ENCODE results near the gene BTRC.
"Not testable (repeated sequence)": the region's sequence is repeated elsewhere in the genome, so short reads cannot be mapped to it uniquely, and the experiment has no call there.

Gene BTRC

DNA sequence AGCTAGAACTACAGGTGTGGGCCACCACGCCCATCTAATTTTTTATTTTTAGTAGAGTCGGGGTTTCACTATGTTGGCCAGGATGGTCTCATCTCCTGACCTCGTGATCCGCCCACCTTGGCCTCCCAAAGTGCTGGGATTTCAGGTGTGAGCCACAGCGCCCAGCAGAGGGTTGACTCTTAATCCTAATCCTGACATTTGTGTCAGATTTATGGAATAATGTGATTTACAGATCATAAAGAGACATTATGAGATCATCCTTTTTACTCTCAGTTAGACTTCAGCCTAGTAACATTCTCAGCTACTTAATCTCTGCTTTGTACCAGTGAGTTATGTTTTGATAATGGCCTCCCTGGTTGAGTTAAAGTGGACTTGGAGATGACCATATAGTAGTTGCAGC, 2.2 kb downstream of the BTRC start:
- Histone ChIP-seq H3K27ac (ENCODE audit: low read depth, low read length) (no peak overlapping the region), H3K4me1 (ENCODE audit: control insufficient read depth in 1 of 2, insufficient read depth in 2 of 2, low read length in 2 of 2) (peaks cover 3 to 4% of the 10 kb centered on the region in 2 experiments), H2AFZ (ENCODE audit: insufficient read depth, low read length, poor library complexity) (no peak overlapping the region), H3K27me3 (ENCODE audit: insufficient read depth, low read length) (no peaks in the 10 kb centered on the region), H3K4me3 (ENCODE audit: low read depth, low read length) (no peak overlapping the region), H3K4ac (ENCODE audit: low read depth, low read length) (no peak overlapping the region), H3K18ac (ENCODE audit: low read length) (no peak overlapping the region), H4K91ac (ENCODE audit: low read depth, low read length) (no peak overlapping the region), H4K12ac (ENCODE audit: low read depth, low read length) (no peak overlapping the region), H3K9me3 (ENCODE audit: insufficient read depth, low read depth, low read length) (no peaks in the 10 kb centered on the region), H3K9ac (ENCODE audit: low read length) (no peak overlapping the region), H3K79me1 (ENCODE audit: low read length) (peaks cover 7% of the 10 kb centered on the region), H2BK12ac (ENCODE audit: low read length) (no peak overlapping the region), H2BK5ac (ENCODE audit: low read depth, low read length, poor library complexity) (no peak overlapping the region), H3K36me3 (ENCODE audit: control insufficient read depth in 1 of 2, insufficient read depth in 2 of 2, low read length in 2 of 2) (peaks cover 0 to 2% of the 10 kb centered on the region in 2 experiments), H3K4me2 (ENCODE audit: low read length) (no peak overlapping the region), H4K8ac (ENCODE audit: low read depth, low read length) (no peak overlapping the region), H3K79me2 (ENCODE audit: control insufficient read depth, insufficient read depth, low read length, poor library complexity) (peaks cover 7% of the 10 kb centered on the region), H3K23ac (ENCODE audit: low read length) (no peak overlapping the region), H2AK5ac (ENCODE audit: low read length) (no peak overlapping the region), H2BK120ac (ENCODE audit: insufficient read depth, low read length, poor library complexity) (no peak overlapping the region), H3K14ac (ENCODE audit: low read length) (no peak overlapping the region)
- DNase-seq, result no peak
- WGBS (ENCODE audit: extremely low coverage, insufficient coverage, insufficient read length), result no CpG with 5 or more reads among the region's 5 CpGs

DNA sequence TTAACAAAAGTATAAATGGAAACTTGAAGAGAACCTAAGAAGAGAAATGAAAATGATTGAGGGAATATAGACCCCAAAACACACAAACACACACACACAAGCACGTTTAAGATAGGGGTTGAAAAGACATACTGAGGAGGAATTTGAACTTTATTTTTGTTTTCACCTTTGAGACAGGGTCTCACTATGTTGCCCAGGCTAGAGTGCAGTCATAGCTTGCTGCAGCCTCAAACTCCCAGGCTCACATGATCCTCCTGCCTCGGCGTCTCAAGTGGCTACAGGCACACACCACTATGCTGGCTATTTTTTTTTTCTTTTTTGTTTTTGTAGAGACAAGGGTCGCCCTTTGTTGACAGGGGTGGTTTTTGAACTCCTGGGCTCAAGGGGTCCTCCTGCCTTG, 4.0 kb downstream of the BTRC start:
- Histone ChIP-seq H3K79me2 (ENCODE audit: control insufficient read depth, insufficient read depth, low read length, poor library complexity) (peaks cover 7% of the 10 kb centered on the region), H4K12ac (ENCODE audit: low read depth, low read length) (no peak overlapping the region), H3K4me3 (ENCODE audit: low read depth, low read length) (no peak overlapping the region), H2BK12ac (ENCODE audit: low read length) (no peak overlapping the region), H3K4ac (ENCODE audit: low read depth, low read length) (no peak overlapping the region), H2AFZ (ENCODE audit: insufficient read depth, low read length, poor library complexity) (no peak overlapping the region), H3K27ac (ENCODE audit: low read depth, low read length) (no peak overlapping the region), H4K8ac (ENCODE audit: low read depth, low read length) (no peak overlapping the region), H3K27me3 (ENCODE audit: insufficient read depth, low read length) (no peaks in the 10 kb centered on the region), H3K18ac (ENCODE audit: low read length) (no peak overlapping the region), H2BK120ac (ENCODE audit: insufficient read depth, low read length, poor library complexity) (no peak overlapping the region), H3K14ac (ENCODE audit: low read length) (no peak overlapping the region), H3K36me3 (ENCODE audit: control insufficient read depth in 1 of 2, insufficient read depth in 2 of 2, low read length in 2 of 2) (peaks cover 0 to 2% of the 10 kb centered on the region in 2 experiments), H2BK5ac (ENCODE audit: low read depth, low read length, poor library complexity) (no peak overlapping the region), H4K91ac (ENCODE audit: low read depth, low read length) (no peak overlapping the region), H3K4me1 (ENCODE audit: control insufficient read depth in 1 of 2, insufficient read depth in 2 of 2, low read length in 2 of 2) (peaks cover 4 to 5% of the 10 kb centered on the region in 2 experiments), H3K4me2 (ENCODE audit: low read length) (no peak overlapping the region), H3K9me3 (ENCODE audit: insufficient read depth, low read depth, low read length) (no peaks in the 10 kb centered on the region), H3K23ac (ENCODE audit: low read length) (no peak overlapping the region), H2AK5ac (ENCODE audit: low read length) (no peak overlapping the region), H3K9ac (ENCODE audit: low read length) (no peak overlapping the region), H3K79me1 (ENCODE audit: low read length) (peaks cover 7% of the 10 kb centered on the region)
- DNase-seq, result no peak
- WGBS (ENCODE audit: extremely low coverage, insufficient coverage, insufficient read length), result no CpG with 5 or more reads among the region's 4 CpGs

DNA sequence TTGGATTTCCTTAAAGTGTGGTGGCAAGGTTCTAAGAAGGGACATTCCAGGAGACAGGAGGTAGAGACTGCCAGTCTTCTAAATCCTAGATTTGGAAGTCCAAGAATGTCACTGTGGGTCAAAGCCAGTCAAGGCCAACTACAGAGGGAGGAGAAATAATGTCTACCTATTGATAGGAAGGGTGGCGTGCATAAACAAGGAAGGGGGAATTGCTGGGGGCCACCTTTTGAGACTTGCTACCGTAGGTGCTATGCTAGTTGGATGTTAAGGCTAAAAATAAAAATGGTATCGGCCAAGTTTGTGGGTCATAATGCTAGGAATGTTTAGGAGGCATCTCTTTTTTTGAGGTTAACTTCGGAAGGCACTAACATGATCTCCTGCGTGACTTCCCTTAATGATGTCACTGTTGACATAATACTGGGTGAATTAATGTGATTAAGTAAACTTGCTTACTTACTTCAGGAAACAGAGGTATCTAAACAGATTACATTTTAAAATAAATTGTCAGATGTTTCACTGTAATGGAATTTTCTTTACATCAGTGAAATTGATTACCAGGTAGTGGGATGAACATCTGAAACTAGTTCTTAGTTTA, 4.8 kb downstream of the BTRC start:
- Histone ChIP-seq H4K8ac (ENCODE audit: low read depth, low read length) (no peak overlapping the region), H3K79me2 (ENCODE audit: control insufficient read depth, insufficient read depth, low read length, poor library complexity) (peaks cover 7% of the 10 kb centered on the region), H4K12ac (ENCODE audit: low read depth, low read length) (no peak overlapping the region), H2AFZ (ENCODE audit: insufficient read depth, low read length, poor library complexity) (no peak overlapping the region), H3K27ac (ENCODE audit: low read depth, low read length) (no peak overlapping the region), H3K36me3 (ENCODE audit: control insufficient read depth in 1 of 2, insufficient read depth in 2 of 2, low read length in 2 of 2) (peaks cover 0 to 2% of the 10 kb centered on the region in 2 experiments), H3K4ac (ENCODE audit: low read depth, low read length) (no peak overlapping the region), H3K4me1 (ENCODE audit: control insufficient read depth in 1 of 2, insufficient read depth in 2 of 2, low read length in 2 of 2) (peaks cover 0 to 1% of the 10 kb centered on the region in 2 experiments), H3K4me2 (ENCODE audit: low read length) (no peak overlapping the region), H3K14ac (ENCODE audit: low read length) (no peak overlapping the region), H3K79me1 (ENCODE audit: low read length) (peaks cover 7% of the 10 kb centered on the region), H3K9ac (ENCODE audit: low read length) (no peak overlapping the region), H4K91ac (ENCODE audit: low read depth, low read length) (no peak overlapping the region), H3K27me3 (ENCODE audit: insufficient read depth, low read length) (no peaks in the 10 kb centered on the region), H3K18ac (ENCODE audit: low read length) (no peak overlapping the region), H2BK12ac (ENCODE audit: low read length) (no peak overlapping the region), H2BK120ac (ENCODE audit: insufficient read depth, low read length, poor library complexity) (no peak overlapping the region), H3K4me3 (ENCODE audit: low read depth, low read length) (no peak overlapping the region), H3K23ac (ENCODE audit: low read length) (no peak overlapping the region), H2BK5ac (ENCODE audit: low read depth, low read length, poor library complexity) (no peak overlapping the region), H3K9me3 (ENCODE audit: insufficient read depth, low read depth, low read length) (no peaks in the 10 kb centered on the region), H2AK5ac (ENCODE audit: low read length) (no peak overlapping the region)
- WGBS (ENCODE audit: extremely low coverage, insufficient coverage, insufficient read length), result no CpG with 5 or more reads among the region's 5 CpGs
- DNase-seq, result no peak

DNA sequence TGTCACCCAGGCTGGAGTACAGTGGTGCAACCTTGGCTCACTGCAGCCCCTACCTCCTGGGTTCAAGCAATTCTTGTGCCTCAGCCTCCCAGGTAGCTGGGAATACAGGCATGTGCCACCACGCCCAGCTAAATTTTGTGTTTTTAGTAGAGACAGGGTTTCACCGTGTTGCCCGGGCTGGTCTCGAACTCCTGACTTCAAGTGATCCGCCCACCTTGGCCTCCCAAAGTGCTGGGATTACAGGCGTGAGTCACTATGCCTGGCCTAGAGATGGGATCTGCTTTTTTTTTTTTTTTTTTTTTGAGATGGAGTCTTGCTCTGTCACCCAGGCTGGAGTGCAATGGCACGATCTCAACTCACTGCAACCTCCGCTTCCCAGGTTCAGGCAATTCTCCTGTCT, 6.1 kb downstream of the BTRC start:
- H4K91ac ChIP-seq (ENCODE audit: low read depth, low read length); H2AFZ ChIP-seq (ENCODE audit: insufficient read depth, low read length, poor library complexity); H2AK5ac ChIP-seq (ENCODE audit: low read length); H3K36me3 ChIP-seq (ENCODE audit: control insufficient read depth in 1 of 2, insufficient read depth in 2 of 2, low read length in 2 of 2); H3K4me1 ChIP-seq (ENCODE audit: control insufficient read depth in 1 of 2, insufficient read depth in 2 of 2, low read length in 2 of 2); H3K4ac ChIP-seq (ENCODE audit: low read depth, low read length); H3K4me3 ChIP-seq (ENCODE audit: low read depth, low read length); H3K23ac ChIP-seq (ENCODE audit: low read length); H3K9ac ChIP-seq (ENCODE audit: low read length); H3K14ac ChIP-seq (ENCODE audit: low read length); H3K79me1 ChIP-seq (ENCODE audit: low read length); H4K12ac ChIP-seq (ENCODE audit: low read depth, low read length); H3K4me2 ChIP-seq (ENCODE audit: low read length); DNase-seq; H2BK12ac ChIP-seq (ENCODE audit: low read length); H3K27me3 ChIP-seq (ENCODE audit: insufficient read depth, low read length); H2BK5ac ChIP-seq (ENCODE audit: low read depth, low read length, poor library complexity); H3K27ac ChIP-seq (ENCODE audit: low read depth, low read length); H3K9me3 ChIP-seq (ENCODE audit: insufficient read depth, low read depth, low read length); H3K79me2 ChIP-seq (ENCODE audit: control insufficient read depth, insufficient read depth, low read length, poor library complexity); H4K8ac ChIP-seq (ENCODE audit: low read depth, low read length); H3K18ac ChIP-seq (ENCODE audit: low read length); H2BK120ac ChIP-seq (ENCODE audit: insufficient read depth, low read length, poor library complexity): not testable (repeated sequence)
- no CpG with 5 or more reads among the region's 8 CpGs for WGBS (ENCODE audit: extremely low coverage, insufficient coverage, insufficient read length)

All from trophoblast cell (in vitro differentiated cells and primary cell).